ENCODE measurements around the gene NT5DC2. TPM values are rescaled to one million over a fixed set of nuclear protein-coding genes. Genes with fewer than 3 reads are reported as not detected.

NT5DC2 gene
- total RNA-seq, 2 experiments from 2014 or later, result 118 to 144 TPM

DNA sequence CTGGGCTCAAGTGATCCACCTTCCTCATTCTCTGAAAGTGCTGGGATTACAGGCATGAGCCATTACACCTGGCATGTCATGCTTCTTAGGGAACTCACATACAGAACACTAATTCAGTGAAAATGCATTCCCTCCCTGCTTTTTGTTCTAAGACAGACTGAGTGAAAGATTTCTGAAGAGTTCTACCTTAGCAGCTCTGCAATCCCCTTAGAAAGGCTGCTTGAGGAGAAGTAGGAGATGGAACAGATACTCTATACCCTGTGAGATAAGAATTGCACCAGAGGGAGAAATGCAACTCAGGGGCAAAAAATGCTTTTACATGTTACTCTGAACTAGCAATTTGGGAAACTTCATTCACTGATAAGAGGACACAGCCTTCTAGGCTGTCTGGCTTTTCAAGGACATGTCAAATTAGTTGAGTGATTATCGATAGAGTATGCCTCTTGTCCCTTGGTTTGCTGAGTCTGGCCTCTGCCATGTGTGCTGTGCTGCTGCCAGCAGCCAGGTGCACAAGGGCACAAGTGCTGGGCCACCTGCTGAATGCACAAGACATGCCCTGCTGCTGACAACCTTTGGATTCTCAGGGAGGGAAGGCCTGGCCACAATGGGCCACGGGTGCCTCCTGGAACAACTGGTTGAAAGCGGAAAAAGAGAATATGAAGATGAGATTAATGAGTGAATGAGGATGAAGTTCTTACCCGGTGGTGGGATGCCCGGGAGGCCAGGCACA lies 20.5 kb upstream of the NT5DC2 start:
- ChIA-PET CTCF (ENCODE audit: unreplicated experiment) (no interaction called here), POLR2A (interaction anchor here (1.2 kb wide), 1 partner anchor 18 kb away, joined by 3 read pairs; the partner anchor contains the start of gene UQCC5)
- H3K36me3 ChIP-seq (ENCODE audit: insufficient read depth, low read length), result peaks cover 92% of the 10 kb centered on the region
- no peaks in the 10 kb centered on the region for H3K9me2 ChIP-seq (ENCODE audit: insufficient read depth, low read length)
- no peak for TF ChIP-seq EZH2phosphoT487 (IDR thresholded peaks at IDR 0.05; ENCODE audit: borderline replicate concordance, low read depth, low read length)
- TF ChIP-seq, protein P1, sequence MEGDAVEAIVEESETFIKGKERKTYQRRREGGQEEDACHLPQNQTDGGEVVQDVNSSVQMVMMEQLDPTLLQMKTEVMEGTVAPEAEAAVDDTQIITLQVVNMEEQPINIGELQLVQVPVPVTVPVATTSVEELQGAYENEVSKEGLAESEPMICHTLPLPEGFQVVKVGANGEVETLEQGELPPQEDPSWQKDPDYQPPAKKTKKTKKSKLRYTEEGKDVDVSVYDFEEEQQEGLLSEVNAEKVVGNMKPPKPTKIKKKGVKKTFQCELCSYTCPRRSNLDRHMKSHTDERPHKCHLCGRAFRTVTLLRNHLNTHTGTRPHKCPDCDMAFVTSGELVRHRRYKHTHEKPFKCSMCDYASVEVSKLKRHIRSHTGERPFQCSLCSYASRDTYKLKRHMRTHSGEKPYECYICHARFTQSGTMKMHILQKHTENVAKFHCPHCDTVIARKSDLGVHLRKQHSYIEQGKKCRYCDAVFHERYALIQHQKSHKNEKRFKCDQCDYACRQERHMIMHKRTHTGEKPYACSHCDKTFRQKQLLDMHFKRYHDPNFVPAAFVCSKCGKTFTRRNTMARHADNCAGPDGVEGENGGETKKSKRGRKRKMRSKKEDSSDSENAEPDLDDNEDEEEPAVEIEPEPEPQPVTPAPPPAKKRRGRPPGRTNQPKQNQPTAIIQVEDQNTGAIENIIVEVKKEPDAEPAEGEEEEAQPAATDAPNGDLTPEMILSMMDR (conservative IDR thresholded peaks at IDR 0.05; ENCODE audit: low read length), result no peak
- no TSS peak for BruUV-seq (replicated peaks)
- no peaks in the 10 kb centered on the region for H4K20me1 ChIP-seq (ENCODE audit: insufficient read depth, low read length)
- H3K79me2 ChIP-seq (ENCODE audit: insufficient read depth, low read depth, low read length), result no peaks in the 10 kb centered on the region
- no peak overlapping the region for H3K4me2 ChIP-seq (ENCODE audit: low read length)
- DNase-seq (ENCODE audit: low spot score), result no peak
- no peaks in the 10 kb centered on the region for H3K9me3 ChIP-seq (ENCODE audit: low read length)
- no peak overlapping the region for H3K4me3 ChIP-seq (ENCODE audit: low read depth, low read length, poor library complexity, severe bottlenecking)
- no peaks in the 10 kb centered on the region for H3K4me1 ChIP-seq (ENCODE audit: insufficient read depth, low read length, poor library complexity, severe bottlenecking)
- no peak overlapping the region for H2AFZ ChIP-seq (ENCODE audit: low read length)
- no peak overlapping the region for H3K27ac ChIP-seq (ENCODE audit: low read depth, low read length, poor library complexity, severe bottlenecking)
- intact Hi-C loops (cut with micrococcal nuclease; ENCODE audit: unreplicated experiment), result no loop called here

DNA sequence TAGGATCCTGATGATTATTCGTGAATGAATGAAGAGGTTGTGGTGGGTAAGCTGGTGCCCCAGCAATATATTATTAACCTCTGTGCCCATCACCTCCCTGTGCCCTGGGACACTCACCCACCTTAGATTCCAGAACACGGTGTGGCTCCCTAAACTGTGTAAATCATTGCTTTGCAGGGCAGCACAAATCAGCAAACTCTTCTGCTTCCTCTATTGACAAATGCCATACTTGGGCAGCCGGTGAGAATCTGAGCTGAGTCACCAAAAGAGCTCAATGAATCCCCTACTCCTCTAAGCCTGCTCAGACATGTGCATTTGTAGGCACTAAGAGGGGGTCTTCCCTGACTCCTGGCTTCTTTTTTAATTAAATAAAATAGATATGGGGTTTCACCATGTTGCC lies 18.4 kb upstream of the NT5DC2 start:
- intact Hi-C loops (cut with micrococcal nuclease; ENCODE audit: unreplicated experiment), result no loop called here
- TF ChIP-seq EZH2phosphoT487 (IDR thresholded peaks at IDR 0.05; ENCODE audit: borderline replicate concordance, low read depth, low read length), result no peak
- TF ChIP-seq, protein P1 (conservative IDR thresholded peaks at IDR 0.05; ENCODE audit: low read length), result no peak
- peaks cover 92% of the 10 kb centered on the region for H3K36me3 ChIP-seq (ENCODE audit: insufficient read depth, low read length)

DNA sequence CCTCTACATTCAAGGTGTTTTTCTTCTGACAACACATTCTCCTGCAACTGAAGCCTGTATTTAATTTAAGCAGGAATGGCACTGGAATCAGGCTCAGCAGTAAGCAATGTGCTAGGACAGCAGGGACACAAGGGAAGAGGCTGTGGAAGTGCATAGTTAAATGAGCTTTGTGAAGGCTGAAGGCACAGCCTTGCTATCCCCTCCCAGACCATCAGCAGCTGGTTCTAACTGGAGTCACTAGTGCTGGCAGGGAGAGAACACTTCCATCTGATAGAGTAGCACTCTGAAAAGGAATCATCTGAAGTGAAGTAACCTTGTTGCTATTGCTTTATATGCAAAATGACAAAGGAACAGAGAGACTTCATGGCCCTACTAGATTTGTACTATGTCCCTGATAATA lies 17.5 kb upstream of the NT5DC2 start:
- Histone ChIP-seq H3K4me1 (ENCODE audit: insufficient read depth, low read length, poor library complexity, severe bottlenecking) (no peaks in the 10 kb centered on the region), H2AFZ (ENCODE audit: low read length) (no peak overlapping the region), H3K9me3 (ENCODE audit: low read length) (no peaks in the 10 kb centered on the region), H3K79me2 (ENCODE audit: insufficient read depth, low read depth, low read length) (no peaks in the 10 kb centered on the region; the same call in 1 of the 2 replicates), H3K4me3 (ENCODE audit: low read depth, low read length, poor library complexity, severe bottlenecking) (no peak overlapping the region), H3K9me2 (ENCODE audit: insufficient read depth, low read length) (no peaks in the 10 kb centered on the region), H3K36me3 (ENCODE audit: insufficient read depth, low read length) (peaks cover 91% of the 10 kb centered on the region), H4K20me1 (ENCODE audit: insufficient read depth, low read length) (no peaks in the 10 kb centered on the region), H3K4me2 (ENCODE audit: low read length) (no peak overlapping the region), H3K27ac (ENCODE audit: low read depth, low read length, poor library complexity, severe bottlenecking) (no peak overlapping the region)
- CTCF ChIA-PET (ENCODE audit: unreplicated experiment), result interaction anchor here (0.6 kb wide), 1 partner anchor 15 kb away, joined by 5 read pairs; no protein-coding TSS in a partner anchor
- no peak for DNase-seq (ENCODE audit: low spot score)
- no TSS peak for BruUV-seq (replicated peaks)
- POLR2A ChIA-PET, result interaction anchor here (0.5 to 1.4 kb wide), 4 partner anchors 15 to 63 kb away, joined by 3 to 7 read pairs (median 4); partner anchors contain the start of gene UQCC5
- TF ChIP-seq EZH2phosphoT487 (IDR thresholded peaks at IDR 0.05; ENCODE audit: borderline replicate concordance, low read depth, low read length), result no peak
- TF ChIP-seq, protein P1 (conservative IDR thresholded peaks at IDR 0.05; ENCODE audit: low read length), result no peak
- intact Hi-C loops (cut with micrococcal nuclease; ENCODE audit: unreplicated experiment), result no loop called here

More for the DNA sequence above, 18.4 kb upstream of the NT5DC2 start:
- Histone ChIP-seq H4K20me1 (ENCODE audit: insufficient read depth, low read length) (no peaks in the 10 kb centered on the region), H3K4me2 (ENCODE audit: low read length) (no peak overlapping the region), H3K9me2 (ENCODE audit: insufficient read depth, low read length) (no peaks in the 10 kb centered on the region), H2AFZ (ENCODE audit: low read length) (no peak overlapping the region), H3K9me3 (ENCODE audit: low read length) (no peaks in the 10 kb centered on the region), H3K4me1 (ENCODE audit: insufficient read depth, low read length, poor library complexity, severe bottlenecking) (no peaks in the 10 kb centered on the region), H3K4me3 (ENCODE audit: low read depth, low read length, poor library complexity, severe bottlenecking) (no peak overlapping the region), H3K79me2 (ENCODE audit: insufficient read depth, low read depth, low read length) (no peaks in the 10 kb centered on the region), H3K27ac (ENCODE audit: low read depth, low read length, poor library complexity, severe bottlenecking) (no peak overlapping the region)
- no peak for DNase-seq (ENCODE audit: low spot score)
- ChIA-PET POLR2A (interaction anchor here (0.6 to 1.4 kb wide), 4 partner anchors 34 to 219 kb away, joined by 3 read pairs; no protein-coding TSS in a partner anchor), CTCF (ENCODE audit: unreplicated experiment) (no interaction called here)
- no TSS peak for BruUV-seq (replicated peaks)

Measured in OCI-LY7 (cell line).